ENCODE results near the gene EPC1. TPM values are rescaled to one million over a fixed set of nuclear protein-coding genes. Genes with fewer than 3 reads are reported as not detected.
"Not testable (repeated sequence)": the region's sequence is repeated elsewhere in the genome, so short reads cannot be mapped to it uniquely, and the experiment has no call there.

The EPC1 gene, protein sequence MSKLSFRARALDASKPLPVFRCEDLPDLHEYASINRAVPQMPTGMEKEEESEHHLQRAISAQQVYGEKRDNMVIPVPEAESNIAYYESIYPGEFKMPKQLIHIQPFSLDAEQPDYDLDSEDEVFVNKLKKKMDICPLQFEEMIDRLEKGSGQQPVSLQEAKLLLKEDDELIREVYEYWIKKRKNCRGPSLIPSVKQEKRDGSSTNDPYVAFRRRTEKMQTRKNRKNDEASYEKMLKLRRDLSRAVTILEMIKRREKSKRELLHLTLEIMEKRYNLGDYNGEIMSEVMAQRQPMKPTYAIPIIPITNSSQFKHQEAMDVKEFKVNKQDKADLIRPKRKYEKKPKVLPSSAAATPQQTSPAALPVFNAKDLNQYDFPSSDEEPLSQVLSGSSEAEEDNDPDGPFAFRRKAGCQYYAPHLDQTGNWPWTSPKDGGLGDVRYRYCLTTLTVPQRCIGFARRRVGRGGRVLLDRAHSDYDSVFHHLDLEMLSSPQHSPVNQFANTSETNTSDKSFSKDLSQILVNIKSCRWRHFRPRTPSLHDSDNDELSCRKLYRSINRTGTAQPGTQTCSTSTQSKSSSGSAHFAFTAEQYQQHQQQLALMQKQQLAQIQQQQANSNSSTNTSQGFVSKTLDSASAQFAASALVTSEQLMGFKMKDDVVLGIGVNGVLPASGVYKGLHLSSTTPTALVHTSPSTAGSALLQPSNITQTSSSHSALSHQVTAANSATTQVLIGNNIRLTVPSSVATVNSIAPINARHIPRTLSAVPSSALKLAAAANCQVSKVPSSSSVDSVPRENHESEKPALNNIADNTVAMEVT
- 10 to 100 TPM; 27.1 to 27.3 TPM for total RNA-seq

DNA sequence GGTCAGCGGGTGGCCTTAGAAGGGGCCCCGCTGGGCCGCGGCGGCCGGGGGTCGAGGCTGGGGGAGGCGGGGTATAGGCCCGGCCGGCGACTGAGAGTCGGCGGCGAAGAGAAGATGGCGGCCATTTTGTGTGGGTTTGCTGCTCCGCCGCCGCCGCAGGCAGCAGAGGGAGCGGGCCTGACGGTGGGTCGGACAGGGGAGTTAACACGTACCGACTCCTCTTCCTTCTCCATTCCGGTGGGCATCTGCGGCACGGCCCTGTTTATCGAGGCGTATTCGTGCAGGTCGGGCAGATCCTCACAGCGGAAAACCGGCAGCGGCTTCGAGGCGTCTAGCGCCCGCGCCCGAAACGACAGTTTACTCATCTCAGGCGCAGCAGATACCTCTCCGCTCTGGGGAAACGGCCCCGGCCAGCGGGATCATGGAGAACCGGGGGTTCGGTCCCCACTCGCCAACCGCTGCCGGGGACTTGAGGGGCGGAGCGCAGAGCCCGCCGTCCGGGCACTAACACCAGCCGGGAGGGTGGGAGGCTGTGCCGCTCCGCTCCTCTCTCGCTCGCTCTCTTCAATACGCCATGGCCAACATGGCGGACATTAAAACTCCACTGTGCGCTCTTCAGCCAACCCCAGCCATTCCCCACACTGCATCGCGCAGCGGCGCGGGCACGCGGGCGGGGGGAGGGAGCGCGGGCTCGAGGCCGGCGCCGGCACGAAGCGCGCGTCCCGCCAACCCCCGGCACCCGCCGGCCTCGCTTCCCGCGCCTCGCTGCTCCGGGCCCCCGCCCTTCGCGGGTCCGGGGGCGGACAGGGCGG is at the start of gene EPC1:
TSS of gene EPC1 (minus strand) at position 608 of the 812 bp plus-strand sequence. CDS start at position 365, 243 bp downstream.
- H3K27ac Mint-ChIP-seq: peak within 1 kb of the TSS; percentile 99
- DNase-seq: peak; percentile 91
- intact Hi-C loops (cut with micrococcal nuclease): loop anchor here (1.0 to 5.0 kb wide), 7 partner anchors 14 to 289 kb away; partner anchors contain the start of gene KIF5B
- peaks cover 29% of the 10 kb centered on the region for H3K36me3 Mint-ChIP-seq
- peaks cover 58% of the 10 kb centered on the region for H3K4me1 Mint-ChIP-seq (ENCODE audit: low read depth)
- no peaks in the 10 kb centered on the region for H3K27me3 Mint-ChIP-seq
- ChIA-PET POLR2A (interaction anchor here (0.6 to 5.3 kb wide), 16 partner anchors 10 to 633 kb away, joined by 3 to 35 read pairs (median 4); no protein-coding TSS in a partner anchor), CTCF (interaction anchor here (0.6 to 3.0 kb wide), 22 partner anchors 9 to 157 kb away, joined by 3 to 43 read pairs (median 6); no protein-coding TSS in a partner anchor)
- no peaks in the 10 kb centered on the region for H3K9me3 Mint-ChIP-seq
- peak within 1 kb of the TSS; percentile 94 for H3K4me3 Mint-ChIP-seq

DNA sequence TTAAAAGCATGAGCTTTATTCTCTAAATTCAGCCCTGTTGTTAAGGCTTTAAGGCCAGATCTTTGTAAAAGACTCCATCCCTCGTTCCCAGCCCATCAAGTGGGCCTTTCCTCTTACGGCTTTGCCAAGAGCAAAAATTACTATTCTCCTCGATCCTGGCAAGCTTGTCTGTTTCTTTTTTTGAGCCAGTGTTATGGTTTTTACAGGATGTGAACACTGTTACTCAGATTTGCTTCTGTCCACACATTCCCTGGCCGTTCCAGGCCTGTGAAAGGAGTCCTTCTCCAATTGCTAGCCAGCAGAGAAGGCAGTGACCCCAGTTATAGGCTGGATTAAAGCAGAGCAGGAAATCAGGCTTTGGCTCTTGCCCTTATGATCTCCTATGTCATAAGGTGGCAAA is 47.0 kb upstream of the EPC1 start:
- H3K36me3 Mint-ChIP-seq: peaks cover 3% of the 10 kb centered on the region
- no peak for DNase-seq
- H3K4me3 Mint-ChIP-seq: no peak overlapping the region
- no peak overlapping the region for H3K27ac Mint-ChIP-seq
- no peaks in the 10 kb centered on the region for H3K27me3 Mint-ChIP-seq
- intact Hi-C loops (cut with micrococcal nuclease): no loop called here
- ChIA-PET CTCF (interaction anchor here (1.1 kb wide), 1 partner anchor 615 kb away, joined by 4 read pairs; no protein-coding TSS in a partner anchor), POLR2A (no interaction called here)
- H3K9me3 Mint-ChIP-seq: peaks cover 3% of the 10 kb centered on the region
- H3K4me1 Mint-ChIP-seq (ENCODE audit: low read depth): no peaks in the 10 kb centered on the region

DNA sequence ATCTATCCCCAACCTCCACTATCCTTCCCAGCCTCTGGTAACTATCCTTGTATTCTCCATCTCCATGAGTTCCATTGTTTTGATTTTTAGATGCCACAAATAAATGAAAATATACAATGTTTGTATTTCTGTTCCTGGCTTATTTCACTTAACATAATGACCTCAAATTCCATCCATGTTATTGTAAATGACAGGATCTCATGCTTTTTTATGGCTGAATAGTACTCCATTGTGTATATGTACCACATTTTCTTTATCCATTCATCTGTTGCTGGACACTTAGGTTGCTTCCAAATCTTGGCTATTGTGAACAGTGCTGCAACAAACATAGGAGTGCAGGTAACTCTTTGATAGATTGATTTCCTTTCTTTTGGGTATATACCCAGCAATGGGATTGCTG is 45.3 kb upstream of the EPC1 start:
- POLR2A ChIA-PET, H3K4me3 Mint-ChIP-seq, CTCF ChIA-PET: not testable (repeated sequence)

DNA sequence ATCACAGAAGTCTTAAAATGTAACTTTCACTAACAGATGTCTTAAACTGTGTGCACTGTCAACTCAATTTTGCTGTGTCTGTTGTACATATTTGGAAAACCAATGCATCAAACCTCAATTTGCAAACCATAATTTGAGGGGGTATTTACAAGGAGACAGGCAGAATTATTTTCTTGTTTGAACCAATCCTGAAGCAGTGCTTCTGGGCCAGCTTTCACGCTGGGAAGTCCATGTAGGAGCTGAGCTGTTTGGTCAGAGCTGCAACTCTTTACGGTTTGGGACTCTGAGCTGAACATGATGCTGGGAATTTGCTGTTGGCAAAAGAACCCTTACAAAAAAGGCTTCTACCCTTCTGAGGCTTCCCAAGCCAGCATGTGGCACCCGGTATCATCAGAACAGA is 43.2 kb upstream of the EPC1 start:
- H3K9me3 Mint-ChIP-seq: peaks cover 8% of the 10 kb centered on the region
- ChIA-PET CTCF (no interaction called here), POLR2A (no interaction called here)
- intact Hi-C loops (cut with micrococcal nuclease): no loop called here
- H3K27ac Mint-ChIP-seq: no peak overlapping the region
- peaks cover 6% of the 10 kb centered on the region for H3K4me1 Mint-ChIP-seq (ENCODE audit: low read depth)
- H3K27me3 Mint-ChIP-seq: no peaks in the 10 kb centered on the region
- H3K4me3 Mint-ChIP-seq: no peak overlapping the region
- peaks cover 4% of the 10 kb centered on the region for H3K36me3 Mint-ChIP-seq
- no peak for DNase-seq

More for the DNA sequence above, 45.3 kb upstream of the EPC1 start:
- intact Hi-C loops (cut with micrococcal nuclease); H3K36me3 Mint-ChIP-seq; H3K27me3 Mint-ChIP-seq; H3K4me1 Mint-ChIP-seq (ENCODE audit: low read depth); H3K27ac Mint-ChIP-seq; DNase-seq; H3K9me3 Mint-ChIP-seq: not testable (repeated sequence)

DNA sequence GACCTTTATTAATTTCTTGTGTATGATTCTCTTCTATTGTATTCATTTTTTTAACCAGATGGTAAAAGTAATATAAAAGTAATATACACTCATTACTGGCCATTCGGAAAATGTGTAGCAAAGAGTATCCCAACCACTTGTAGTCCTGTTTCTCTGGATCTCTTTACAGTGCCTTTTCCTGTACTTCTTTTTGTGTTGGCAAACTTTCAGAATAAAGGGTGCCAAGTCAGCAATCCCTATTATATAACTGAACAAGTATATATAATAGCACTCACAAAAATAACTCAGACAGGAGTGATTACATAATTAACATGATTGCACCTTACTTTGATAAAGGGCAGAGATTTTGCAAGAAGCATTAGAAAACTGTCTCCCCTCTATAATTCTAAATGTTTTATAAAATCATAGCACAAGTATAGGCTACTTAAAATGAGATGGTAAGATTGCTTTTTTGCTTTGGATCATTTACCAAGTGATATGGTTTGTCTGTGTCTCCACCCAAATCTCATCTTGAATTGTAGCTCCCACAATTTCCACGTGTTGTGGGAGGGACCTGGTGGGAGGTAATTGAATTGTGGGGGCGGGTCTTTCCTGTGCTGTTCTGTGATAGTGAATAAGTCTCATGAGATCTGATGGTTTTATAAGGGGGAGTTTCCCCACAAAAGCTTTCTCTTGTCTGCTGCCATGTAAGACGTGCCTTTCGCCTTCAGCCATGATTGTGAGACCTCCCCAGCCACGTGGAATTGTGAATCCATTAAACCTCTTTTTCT is 41.5 kb upstream of the EPC1 start:
- Mint-ChIP-seq H3K9me3 (peaks cover 8% of the 10 kb centered on the region), H3K4me3 (no peak overlapping the region), H3K36me3 (peaks cover 4% of the 10 kb centered on the region), H3K27ac (no peak overlapping the region), H3K4me1 (ENCODE audit: low read depth) (peaks cover 6% of the 10 kb centered on the region), H3K27me3 (no peaks in the 10 kb centered on the region)
- ChIA-PET CTCF (interaction anchor here (1.1 kb wide), 1 partner anchor 42 kb away, joined by 3 read pairs; no protein-coding TSS in a partner anchor), POLR2A (interaction anchor here (0.6 kb wide), 1 partner anchor 219 kb away, joined by 3 read pairs; no protein-coding TSS in a partner anchor)
- DNase-seq: no peak
- intact Hi-C loops (cut with micrococcal nuclease): no loop called here

DNA sequence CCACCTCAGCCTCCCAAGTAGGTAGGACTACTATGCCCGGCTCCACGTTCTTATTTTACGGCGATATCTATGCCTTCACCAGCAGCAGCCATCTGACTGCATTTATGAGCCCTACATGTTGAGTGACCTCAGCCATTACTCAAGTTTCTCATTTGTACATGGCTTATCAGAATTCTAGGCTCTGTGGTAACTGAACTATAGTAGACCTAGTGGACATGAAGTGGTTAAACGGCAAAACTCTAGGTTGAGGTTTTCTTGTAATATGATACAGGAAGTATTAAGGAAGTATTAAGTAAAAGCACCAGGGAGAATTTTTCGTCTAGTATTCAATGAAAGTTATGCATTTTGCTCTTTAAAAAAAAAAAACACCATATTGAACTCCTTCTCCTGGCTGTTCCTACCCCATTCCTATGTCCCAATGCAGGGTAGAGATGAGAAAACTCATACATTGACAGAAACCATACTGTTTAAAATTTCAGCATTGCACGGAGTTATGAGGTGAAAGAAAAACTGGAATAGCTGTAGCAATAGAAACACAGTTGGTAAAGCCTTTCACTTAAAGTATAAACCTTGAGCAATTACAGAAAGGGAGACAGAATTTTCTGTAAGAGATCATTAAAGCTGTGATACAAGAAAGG is 39.8 kb upstream of the EPC1 start:
- intact Hi-C loops (cut with micrococcal nuclease): no loop called here
- no peak overlapping the region for H3K27ac Mint-ChIP-seq
- no peaks in the 10 kb centered on the region for H3K27me3 Mint-ChIP-seq
- no peak overlapping the region for H3K4me3 Mint-ChIP-seq
- DNase-seq: no peak
- ChIA-PET POLR2A (no interaction called here), CTCF (interaction anchor here (1.1 kb wide), 1 partner anchor 41 kb away, joined by 3 read pairs; no protein-coding TSS in a partner anchor)
- H3K36me3 Mint-ChIP-seq: peaks cover 4% of the 10 kb centered on the region
- peaks cover 8% of the 10 kb centered on the region for H3K9me3 Mint-ChIP-seq
- peaks cover 9% of the 10 kb centered on the region for H3K4me1 Mint-ChIP-seq (ENCODE audit: low read depth)

DNA sequence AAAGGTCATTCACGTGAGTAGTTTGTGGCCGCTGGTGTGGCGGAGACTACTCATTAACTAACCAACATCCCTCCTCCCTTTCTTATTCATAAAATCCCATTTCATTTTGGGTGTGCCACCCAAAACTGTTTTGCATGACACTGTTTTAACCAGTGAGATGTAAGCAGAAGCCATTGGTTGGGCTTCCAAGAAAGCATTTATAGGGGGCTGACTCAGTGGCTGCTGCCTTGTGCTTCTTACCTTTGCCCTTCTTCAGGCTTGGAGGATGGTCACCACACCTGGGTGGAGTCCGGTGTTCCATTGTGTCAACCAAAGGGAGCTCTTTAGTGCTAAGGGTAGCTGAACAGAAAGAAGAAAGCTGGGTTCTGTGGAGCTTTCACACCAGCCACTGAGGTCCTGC is 37.2 kb upstream of the EPC1 start:
- intact Hi-C loops (cut with micrococcal nuclease): no loop called here
- no peak for DNase-seq
- Mint-ChIP-seq H3K27me3 (no peaks in the 10 kb centered on the region), H3K9me3 (peaks cover 7% of the 10 kb centered on the region), H3K4me1 (ENCODE audit: low read depth) (peaks cover 11% of the 10 kb centered on the region), H3K36me3 (peaks cover 4% of the 10 kb centered on the region), H3K27ac (no peak overlapping the region), H3K4me3 (no peak overlapping the region)
- ChIA-PET POLR2A (no interaction called here), CTCF (interaction anchor here (0.9 kb wide), 1 partner anchor 15 kb away, joined by 4 read pairs; no protein-coding TSS in a partner anchor)

DNA sequence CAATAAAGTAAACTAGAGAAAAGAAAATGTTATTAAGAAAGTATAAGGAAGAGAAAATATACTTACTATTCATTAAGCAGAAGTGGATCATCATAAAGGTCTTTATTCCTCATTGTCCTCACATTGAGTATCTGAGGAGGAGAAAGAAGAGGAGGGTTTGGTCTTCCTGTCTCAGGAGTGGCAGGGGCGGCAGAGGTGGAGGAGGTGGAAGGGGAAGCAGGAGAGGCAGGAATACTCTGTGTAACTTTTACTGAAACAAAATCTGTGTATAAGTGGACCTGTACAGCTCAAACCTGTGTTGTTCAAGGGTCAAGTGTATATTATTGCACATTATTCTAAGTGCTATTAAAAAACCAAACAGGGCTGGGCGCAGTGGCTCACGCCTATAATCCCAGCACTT is 34.2 kb upstream of the EPC1 start:
- CTCF ChIA-PET: no interaction called here
- no peaks in the 10 kb centered on the region for H3K9me3 Mint-ChIP-seq
- no peak overlapping the region for H3K27ac Mint-ChIP-seq
- peaks cover 2% of the 10 kb centered on the region for H3K36me3 Mint-ChIP-seq
- intact Hi-C loops (cut with micrococcal nuclease): no loop called here
- no peak overlapping the region for H3K4me3 Mint-ChIP-seq
- POLR2A ChIA-PET: no interaction called here
- H3K4me1 Mint-ChIP-seq (ENCODE audit: low read depth): peaks cover 5% of the 10 kb centered on the region
- no peak for DNase-seq
- no peaks in the 10 kb centered on the region for H3K27me3 Mint-ChIP-seq

DNA sequence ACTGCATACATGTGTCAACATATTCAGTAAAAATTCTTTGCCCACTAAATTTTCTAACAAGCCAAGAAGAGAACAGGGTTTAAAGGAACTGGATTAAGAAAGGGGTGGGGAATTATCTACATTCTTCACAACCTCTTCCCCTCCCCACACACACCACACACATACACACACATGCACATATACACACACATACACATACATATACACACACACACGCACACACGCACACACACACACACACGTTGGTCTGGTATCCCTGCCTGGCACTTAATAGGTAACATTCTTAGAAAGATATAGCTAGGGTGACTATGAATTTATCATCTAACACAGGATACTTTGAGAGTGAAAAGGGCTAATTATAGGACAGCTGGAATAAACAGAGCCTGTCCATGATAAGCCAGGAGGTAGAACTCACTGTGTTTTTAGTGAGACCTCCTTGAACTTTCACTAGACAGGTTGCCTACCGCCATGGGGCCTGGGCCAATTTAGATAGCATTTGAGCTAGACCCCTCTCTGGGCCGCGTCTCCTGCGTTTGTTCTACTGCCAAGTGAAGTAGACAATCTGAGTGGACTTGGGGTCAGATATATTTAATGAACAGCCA is 33.1 kb upstream of the EPC1 start:
- H3K27me3 Mint-ChIP-seq: no peaks in the 10 kb centered on the region
- intact Hi-C loops (cut with micrococcal nuclease): loop anchor here (2.0 to 5.0 kb wide), 5 partner anchors 325 to 752 kb away; partner anchors contain the start of gene ITGB1
- no peak for DNase-seq
- CTCF ChIA-PET: interaction anchor here (2.6 kb wide), 1 partner anchor 11 kb away, joined by 18 read pairs; no protein-coding TSS in a partner anchor
- POLR2A ChIA-PET: no interaction called here
- no peak overlapping the region for H3K4me3 Mint-ChIP-seq
- no peaks in the 10 kb centered on the region for H3K9me3 Mint-ChIP-seq
- peaks cover 11% of the 10 kb centered on the region for H3K4me1 Mint-ChIP-seq (ENCODE audit: low read depth)
- H3K36me3 Mint-ChIP-seq: peaks cover 2% of the 10 kb centered on the region
- H3K27ac Mint-ChIP-seq: no peak overlapping the region

DNA sequence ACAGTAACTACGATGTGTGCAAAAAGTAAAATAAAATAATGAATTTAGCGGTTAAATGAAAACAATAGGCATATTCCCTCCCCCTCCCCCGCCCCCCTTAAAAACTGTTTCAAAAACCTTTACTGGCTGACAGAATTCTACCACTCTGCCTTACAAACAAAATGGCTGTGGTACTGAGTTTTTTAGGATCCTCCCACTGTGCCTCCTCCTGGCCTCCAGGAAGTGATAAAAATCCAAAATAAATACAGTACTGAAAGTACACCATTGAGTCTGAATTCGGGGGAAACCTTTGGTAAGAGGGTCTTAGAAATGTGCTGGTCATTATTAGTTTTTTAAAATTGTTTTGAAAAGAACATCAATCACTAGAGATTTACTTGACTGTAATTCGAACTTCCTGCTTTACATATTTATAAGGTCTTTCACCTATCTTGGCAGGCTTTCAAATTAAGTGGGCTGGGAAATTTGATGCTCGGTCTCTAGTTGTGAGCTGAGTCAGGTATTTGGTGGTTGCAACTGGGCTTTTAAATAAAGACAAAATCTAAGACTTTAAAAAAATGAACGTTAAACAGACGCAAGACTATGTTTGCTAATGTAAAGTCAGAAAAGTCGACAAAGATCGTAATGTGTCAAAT is 32.5 kb upstream of the EPC1 start:
- CTCF ChIA-PET: interaction anchor here (1.0 to 4.3 kb wide), 4 partner anchors 10 to 66 kb away, joined by 3 to 23 read pairs (median 14); partner anchors contain the start of gene CCDC7
- Mint-ChIP-seq H3K36me3 (peaks cover 2% of the 10 kb centered on the region), H3K9me3 (no peaks in the 10 kb centered on the region), H3K4me3 (no peak overlapping the region), H3K27me3 (no peaks in the 10 kb centered on the region), H3K27ac (no peak overlapping the region), H3K4me1 (ENCODE audit: low read depth) (peaks cover 15% of the 10 kb centered on the region)
- DNase-seq: no peak
- POLR2A ChIA-PET: interaction anchor here (0.6 to 2.4 kb wide), 7 partner anchors 22 to 567 kb away, joined by 4 to 13 read pairs (median 6); partner anchors contain the start of gene CCDC7
- intact Hi-C loops (cut with micrococcal nuclease): loop anchor here (2.0 to 5.0 kb wide), 5 partner anchors 325 to 753 kb away; partner anchors contain the start of gene ITGB1

Data from activated CD4-positive, alpha-beta memory T cell treated with anti-CD3 and anti-CD28 coated beads for 36 hours (primary cell).